ENCODE results near the gene AXDND1.
"Not testable (repeated sequence)": the region's sequence is repeated elsewhere in the genome, so short reads cannot be mapped to it uniquely, and the experiment has no call there.

AXDND1 gene

DNA sequence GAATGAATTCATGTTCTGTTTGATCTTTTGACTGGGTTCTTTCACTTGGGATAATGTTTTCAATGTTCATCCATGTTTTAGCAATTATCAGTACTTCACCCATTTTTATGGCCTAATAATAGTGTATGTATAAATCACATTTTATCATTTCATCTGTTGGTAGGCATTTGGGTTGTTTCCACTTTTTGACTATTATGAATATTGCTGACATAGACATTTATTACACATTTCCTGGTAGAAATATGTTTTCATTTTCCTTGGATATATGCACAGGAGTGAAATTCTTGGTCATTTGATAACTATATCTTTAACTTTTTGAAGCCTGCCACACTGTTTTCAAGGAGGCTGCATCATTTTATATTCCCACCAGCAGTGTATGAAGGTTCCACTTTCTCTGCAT lies 79.8 kb downstream of the AXDND1 start:
- H3K36me3 ChIP-seq, result no peaks in the 10 kb centered on the region
- H3K27ac ChIP-seq, result no peak overlapping the region
- no peaks in the 10 kb centered on the region for H3K4me1 ChIP-seq (ENCODE audit: control insufficient read depth in 1 of 2, insufficient read depth in 1 of 2, low read depth in 1 of 2, low read length in 1 of 2)
- H3K9me3 ChIP-seq, result no peaks in the 10 kb centered on the region
- no peak overlapping the region for H3K4me3 ChIP-seq (ENCODE audit: low read depth in 1 of 2, low read length in 1 of 2)
- TF ChIP-seq, protein P1, sequence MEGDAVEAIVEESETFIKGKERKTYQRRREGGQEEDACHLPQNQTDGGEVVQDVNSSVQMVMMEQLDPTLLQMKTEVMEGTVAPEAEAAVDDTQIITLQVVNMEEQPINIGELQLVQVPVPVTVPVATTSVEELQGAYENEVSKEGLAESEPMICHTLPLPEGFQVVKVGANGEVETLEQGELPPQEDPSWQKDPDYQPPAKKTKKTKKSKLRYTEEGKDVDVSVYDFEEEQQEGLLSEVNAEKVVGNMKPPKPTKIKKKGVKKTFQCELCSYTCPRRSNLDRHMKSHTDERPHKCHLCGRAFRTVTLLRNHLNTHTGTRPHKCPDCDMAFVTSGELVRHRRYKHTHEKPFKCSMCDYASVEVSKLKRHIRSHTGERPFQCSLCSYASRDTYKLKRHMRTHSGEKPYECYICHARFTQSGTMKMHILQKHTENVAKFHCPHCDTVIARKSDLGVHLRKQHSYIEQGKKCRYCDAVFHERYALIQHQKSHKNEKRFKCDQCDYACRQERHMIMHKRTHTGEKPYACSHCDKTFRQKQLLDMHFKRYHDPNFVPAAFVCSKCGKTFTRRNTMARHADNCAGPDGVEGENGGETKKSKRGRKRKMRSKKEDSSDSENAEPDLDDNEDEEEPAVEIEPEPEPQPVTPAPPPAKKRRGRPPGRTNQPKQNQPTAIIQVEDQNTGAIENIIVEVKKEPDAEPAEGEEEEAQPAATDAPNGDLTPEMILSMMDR (IDR thresholded peaks at IDR 0.05), result no peak
- peaks cover 6% of the 10 kb centered on the region for H3K27me3 ChIP-seq

- TF ChIP-seq, protein P1 (IDR thresholded peaks at IDR 0.05), result no peak
- Histone ChIP-seq H3K36me3 (no peaks in the 10 kb centered on the region), H3K9me3 (no peaks in the 10 kb centered on the region), H3K4me1 (ENCODE audit: control insufficient read depth in 1 of 2, insufficient read depth in 1 of 2, low read depth in 1 of 2, low read length in 1 of 2) (no peaks in the 10 kb centered on the region), H3K27me3 (peaks cover 6% of the 10 kb centered on the region), H3K4me3 (ENCODE audit: low read depth in 1 of 2, low read length in 1 of 2) (no peak overlapping the region), H3K27ac (no peak overlapping the region)
Observed at GRCh38 chr1:179447489-179447888, 81.7 kb downstream of the AXDND1 start.

GRCh38 chr1:179448437-179449149 lies 82.8 kb downstream of the AXDND1 start:
- Histone ChIP-seq H3K36me3 (no peaks in the 10 kb centered on the region), H3K4me3 (ENCODE audit: low read depth in 1 of 2, low read length in 1 of 2) (no peak overlapping the region), H3K4me1 (ENCODE audit: control insufficient read depth in 1 of 2, insufficient read depth in 1 of 2, low read depth in 1 of 2, low read length in 1 of 2) (no peaks in the 10 kb centered on the region), H3K27me3 (peaks cover 6% of the 10 kb centered on the region), H3K9me3 (no peaks in the 10 kb centered on the region), H3K27ac (no peak overlapping the region)
- TF ChIP-seq, protein P1 (IDR thresholded peaks at IDR 0.05), result no peak

DNA sequence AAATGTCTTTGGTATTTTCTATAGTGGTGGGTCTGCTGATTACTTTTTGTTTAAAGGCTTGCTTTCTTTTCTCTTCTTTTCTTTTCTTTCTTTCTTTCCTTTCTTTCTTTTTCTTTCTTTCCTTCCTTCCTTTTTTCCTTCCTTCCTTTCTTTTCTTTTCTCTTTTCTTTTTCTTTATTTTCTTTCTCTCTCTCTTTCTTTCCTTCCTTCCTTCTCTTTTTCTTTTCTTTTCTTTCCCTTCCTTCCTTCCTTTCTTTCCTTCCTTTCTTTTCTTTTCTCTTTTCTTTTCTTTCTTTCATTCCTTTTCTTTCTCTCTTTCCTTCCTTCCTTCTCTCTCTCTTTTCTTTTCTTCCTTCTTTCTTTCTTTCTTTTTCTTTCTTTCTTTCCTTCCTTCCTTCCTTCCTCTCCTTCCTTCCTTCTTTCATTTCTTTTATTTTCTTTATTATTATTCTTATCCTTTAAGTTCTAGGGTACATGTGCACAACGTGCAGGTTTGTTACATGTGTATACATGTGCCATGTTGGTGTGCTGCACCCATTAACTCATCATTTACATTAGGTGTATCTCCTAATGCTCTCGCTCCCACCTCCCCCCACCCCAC lies 93.9 kb downstream of the AXDND1 start:
- H3K4me3 ChIP-seq (ENCODE audit: low read depth in 1 of 2, low read length in 1 of 2); H3K36me3 ChIP-seq; H3K27ac ChIP-seq; H3K4me1 ChIP-seq (ENCODE audit: control insufficient read depth in 1 of 2, insufficient read depth in 1 of 2, low read depth in 1 of 2, low read length in 1 of 2); H3K27me3 ChIP-seq; H3K9me3 ChIP-seq: not testable (repeated sequence)

DNA sequence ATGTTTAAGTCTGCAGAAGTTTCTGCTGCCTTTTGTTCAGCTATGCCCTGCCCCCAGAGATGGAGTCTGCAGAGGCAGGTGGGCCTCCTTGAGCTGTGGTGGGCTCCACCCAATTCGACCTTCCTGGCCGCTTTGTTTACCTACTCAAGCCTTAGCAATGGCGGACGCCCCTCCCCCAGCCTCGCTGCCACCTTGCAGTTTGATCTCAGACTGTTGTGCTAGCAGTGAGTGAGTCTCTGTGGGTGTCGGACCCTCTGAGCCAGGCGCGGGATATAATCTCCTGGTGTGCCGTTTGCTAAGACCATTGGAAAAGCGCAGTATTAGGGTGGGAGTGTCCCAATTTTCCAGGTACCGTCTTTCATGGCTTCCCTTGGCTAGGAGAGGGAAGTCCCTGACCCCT lies 99.9 kb downstream of the AXDND1 start:
- not testable (repeated sequence) for H3K27me3 ChIP-seq; H3K36me3 ChIP-seq; H3K27ac ChIP-seq; H3K9me3 ChIP-seq; H3K4me1 ChIP-seq (ENCODE audit: control insufficient read depth in 1 of 2, insufficient read depth in 1 of 2, low read depth in 1 of 2, low read length in 1 of 2); H3K4me3 ChIP-seq (ENCODE audit: low read depth in 1 of 2, low read length in 1 of 2)

GRCh38 chr1:179474713-179475112 lies 108.9 kb downstream of the AXDND1 start:
- Histone ChIP-seq H3K4me1 (ENCODE audit: control insufficient read depth in 1 of 2, insufficient read depth in 1 of 2, low read depth in 1 of 2, low read length in 1 of 2) (no peaks in the 10 kb centered on the region), H3K27ac (no peak overlapping the region), H3K27me3 (no peaks in the 10 kb centered on the region), H3K36me3 (no peaks in the 10 kb centered on the region), H3K9me3 (peaks cover 20% of the 10 kb centered on the region), H3K4me3 (ENCODE audit: low read depth in 1 of 2, low read length in 1 of 2) (no peak overlapping the region)
- TF ChIP-seq, protein P1 (IDR thresholded peaks at IDR 0.05), result no peak

Measured in neutrophil (primary cell).